GM18519 (cell line): Measurements from ENCODE around the gene ME3.
"Not testable (repeated sequence)": the region's sequence is repeated elsewhere in the genome, so short reads cannot be mapped to it uniquely, and the experiment has no call there.

Experiments
- ATAC-seq: cut with Tn5 transposase; IDR thresholded peaks from one replicate; pipeline ENCODE4 v1.9.1; 2021; ENCODE audit warnings: mild to moderate bottlenecking, moderate library complexity; ENCODE audit not compliant: unreplicated experiment, low FRiP score

The ME3 gene

GRCh38 chr11:86569109-86569508 lies 103.3 kb downstream of the ME3 start:
- no peak for ATAC-seq

DNA sequence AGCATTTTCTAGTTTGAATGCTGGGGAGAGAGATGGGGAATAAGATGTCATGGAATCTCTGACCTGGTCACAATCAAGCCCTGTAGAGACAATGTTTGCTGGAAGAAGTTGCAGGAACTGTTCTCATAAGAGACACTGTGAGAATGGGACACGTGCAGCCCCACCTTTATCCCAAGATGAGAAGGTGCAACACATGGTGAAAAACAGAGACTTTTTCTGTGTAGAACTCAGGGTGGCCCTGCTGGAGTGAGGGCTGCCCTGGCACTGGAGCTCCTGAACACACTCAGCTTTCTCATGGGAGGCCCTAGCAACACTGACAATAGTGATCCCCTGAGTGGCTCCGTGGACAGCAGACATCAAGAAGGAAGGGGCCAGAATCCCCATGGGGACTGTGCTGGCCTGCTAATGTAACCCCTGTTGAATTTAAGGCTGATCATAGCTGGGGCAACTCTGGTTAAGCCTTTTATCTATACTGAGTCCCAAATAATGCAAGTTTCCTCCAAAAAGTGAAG lies 106.6 kb downstream of the ME3 start:
- no peak for ATAC-seq

GRCh38 chr11:86565388-86565787 lies 107.0 kb downstream of the ME3 start:
- no peak for ATAC-seq

GRCh38 chr11:86562842-86563241 lies 109.6 kb downstream of the ME3 start:
- ATAC-seq, result not testable (repeated sequence)

DNA sequence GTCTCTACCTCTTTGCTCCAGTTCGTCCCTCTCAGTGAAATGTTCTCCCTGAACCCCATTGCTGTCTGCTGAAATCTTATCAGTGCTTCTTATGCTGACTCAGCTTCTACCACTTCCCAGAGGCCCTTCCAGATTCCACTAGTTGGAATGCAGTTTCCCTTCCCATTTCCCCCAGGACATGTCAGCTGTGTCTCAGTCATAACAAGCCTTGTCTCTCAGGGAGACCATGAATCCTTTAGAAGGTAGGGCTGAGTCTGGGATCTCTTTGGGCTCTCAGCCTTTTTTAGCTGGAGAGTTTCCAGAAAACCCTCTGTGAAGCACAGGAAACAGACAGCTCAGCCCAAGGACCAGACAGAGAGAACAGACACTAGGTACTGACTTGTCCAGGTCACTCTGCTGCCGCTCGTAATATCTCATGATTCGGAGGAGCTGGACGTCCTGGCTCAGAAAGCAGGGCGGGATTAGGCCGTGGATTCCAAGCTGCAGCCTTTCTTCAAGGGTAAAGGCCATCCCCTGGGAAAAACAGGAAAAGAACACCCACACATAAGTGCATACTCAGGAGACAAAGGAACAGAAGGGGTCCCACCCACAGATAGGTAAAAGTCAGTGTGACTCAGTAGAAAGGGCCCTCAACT lies 113.0 kb downstream of the ME3 start:
- no peak for ATAC-seq

DNA sequence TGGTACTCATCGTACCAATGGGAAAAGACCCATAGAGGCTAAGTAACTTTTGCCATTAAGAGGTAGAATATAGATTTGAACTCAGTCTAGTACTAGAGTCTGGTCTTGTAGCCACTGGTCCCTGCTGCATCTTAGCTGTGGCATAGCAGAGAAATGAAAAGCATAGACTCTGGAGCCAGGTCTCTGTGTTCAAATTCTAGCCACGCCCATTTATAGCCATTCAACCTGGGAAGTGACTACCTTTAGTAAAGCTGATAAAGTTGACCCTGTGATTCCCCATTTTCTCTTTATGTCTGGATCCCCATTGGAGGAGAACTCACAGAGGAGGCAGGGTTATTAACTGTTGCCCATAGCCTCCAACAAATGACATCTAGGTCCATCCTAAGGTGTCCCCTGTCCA lies 113.6 kb downstream of the ME3 start:
- no peak for ATAC-seq

DNA sequence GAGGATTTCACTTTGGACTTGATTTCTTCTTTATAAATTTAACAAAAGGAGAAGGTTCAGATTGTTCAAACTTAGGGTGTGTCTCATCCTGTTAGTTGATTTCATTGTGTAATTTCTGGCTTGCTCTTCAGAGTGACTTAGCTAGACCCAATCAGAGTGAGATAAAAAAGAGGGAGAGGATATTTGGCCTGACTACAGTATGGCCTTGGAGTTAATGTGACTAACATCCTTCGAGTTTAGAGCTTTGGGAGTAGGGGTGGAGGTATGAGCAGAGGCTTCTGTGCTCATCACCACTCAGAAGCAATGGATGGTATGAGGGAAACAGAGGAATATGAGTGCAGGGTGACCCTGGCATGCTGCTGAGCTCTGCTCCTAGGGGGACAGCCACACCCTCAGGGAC lies 114.2 kb downstream of the ME3 start:
- ATAC-seq, result no peak

- no peak for ATAC-seq
These were observed 116.5 kb downstream of the ME3 start for GRCh38 chr11:86555866-86556265.

DNA sequence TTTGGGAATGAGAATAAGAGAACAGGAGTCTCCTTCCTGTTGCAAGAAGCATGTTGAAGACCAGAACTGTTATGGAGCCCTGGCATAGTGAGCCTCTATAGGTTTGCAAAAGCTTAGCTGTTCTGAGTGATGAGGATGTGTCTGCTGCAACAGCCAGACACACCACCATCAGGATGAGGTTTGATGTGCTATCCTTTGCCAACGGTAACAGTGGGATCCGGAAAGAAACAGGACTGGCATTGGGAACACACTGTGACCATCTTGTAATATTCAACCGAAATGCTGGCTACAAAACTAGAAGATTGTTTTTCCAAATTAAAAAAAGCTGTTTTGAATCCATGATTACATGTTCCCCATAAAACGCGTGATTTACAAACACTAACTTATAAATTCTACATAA lies 117.0 kb downstream of the ME3 start:
- ATAC-seq, result no peak

- no peak for ATAC-seq
These were observed 119.2 kb downstream of the ME3 start for GRCh38 chr11:86553265-86553664.

DNA sequence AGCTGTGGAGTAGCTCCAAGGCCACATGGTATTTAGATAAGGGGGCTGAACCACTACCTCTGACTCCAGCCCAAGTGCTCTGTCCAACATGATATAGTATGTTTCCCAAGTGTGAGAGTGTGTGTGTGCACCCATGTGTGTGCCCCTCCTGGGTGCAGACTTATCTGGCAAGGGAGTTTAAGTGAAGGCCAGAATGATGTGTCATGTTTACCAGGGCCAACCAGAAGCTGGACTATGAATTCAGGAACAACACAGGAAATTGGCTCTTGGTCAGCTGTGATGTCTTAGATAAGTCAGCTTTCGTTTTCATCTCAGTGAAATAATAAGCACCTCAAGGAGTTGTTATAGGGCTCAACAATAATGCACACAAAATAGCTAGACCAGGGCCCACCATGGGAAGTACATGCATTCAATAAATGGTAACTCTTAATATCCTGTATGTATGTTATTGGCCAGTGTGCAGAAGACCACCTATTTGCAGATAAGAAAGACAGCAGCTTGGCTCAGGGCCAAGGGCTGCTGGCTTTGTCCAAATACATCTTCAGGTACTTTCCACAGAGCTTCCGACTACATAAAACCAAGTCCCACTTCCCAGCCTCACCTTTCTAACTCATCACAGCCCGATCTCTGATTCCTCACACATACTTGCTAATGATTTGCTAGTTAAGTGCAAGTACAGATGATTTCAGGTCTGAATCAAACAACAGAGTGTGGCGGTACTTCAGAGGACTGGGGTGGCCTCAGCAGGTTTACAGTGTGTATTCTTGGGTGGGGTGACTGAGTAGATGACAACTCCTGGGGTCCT lies 120.9 kb downstream of the ME3 start:
- ATAC-seq, result peak; percentile 65

DNA sequence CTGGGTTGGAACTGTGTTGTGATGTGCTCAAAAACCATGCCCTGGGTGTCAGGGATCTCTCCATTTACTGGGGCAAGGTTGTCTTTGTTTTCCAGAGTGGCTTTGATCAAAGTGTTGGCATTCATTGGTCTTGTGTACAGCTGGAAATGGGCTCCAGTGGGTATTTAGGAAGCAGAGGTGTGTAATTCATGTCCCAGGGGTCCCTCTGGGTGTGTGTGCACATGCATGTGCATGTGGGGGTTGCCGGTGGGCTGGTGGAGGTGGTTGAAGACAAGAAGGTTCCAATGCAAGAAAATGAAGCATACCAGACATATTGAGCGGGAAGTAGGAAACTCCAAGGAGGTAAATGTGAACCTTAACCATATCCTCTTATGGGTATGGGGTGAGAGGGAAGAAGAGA lies 121.7 kb downstream of the ME3 start:
- no peak for ATAC-seq

DNA sequence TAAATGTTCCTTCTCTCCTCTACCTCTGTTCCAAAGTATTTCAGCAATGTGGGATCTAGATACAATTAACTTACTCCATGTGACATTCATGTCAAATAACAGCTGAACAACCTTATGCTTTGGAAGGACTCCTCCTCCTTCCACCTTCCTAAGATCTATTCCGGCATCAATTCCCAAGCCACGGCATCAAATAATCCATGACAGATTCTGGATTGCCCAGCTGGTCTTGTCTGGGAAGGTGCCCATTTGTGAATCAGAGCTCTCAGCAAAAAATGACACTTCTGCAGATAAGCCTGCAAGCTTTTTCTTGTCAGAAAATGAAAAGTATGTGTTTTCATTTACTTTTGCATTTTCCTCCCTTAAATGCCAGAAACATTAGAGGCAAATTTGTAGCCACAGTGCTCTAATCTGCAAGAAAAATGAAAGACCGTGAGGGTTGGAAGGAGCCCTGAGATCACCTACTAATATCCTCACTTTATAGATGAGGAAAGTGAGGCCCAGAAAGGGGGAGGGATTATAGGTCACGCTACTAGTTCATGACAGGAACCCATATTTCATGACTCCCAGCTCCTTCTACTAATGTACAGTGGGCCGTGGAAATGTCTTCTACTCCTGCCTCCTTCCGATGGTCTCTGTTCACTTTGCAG lies 124.0 kb downstream of the ME3 start:
- ATAC-seq, result no peak

GRCh38 chr11:86547727-86548126 lies 124.7 kb downstream of the ME3 start:
- no peak for ATAC-seq

DNA sequence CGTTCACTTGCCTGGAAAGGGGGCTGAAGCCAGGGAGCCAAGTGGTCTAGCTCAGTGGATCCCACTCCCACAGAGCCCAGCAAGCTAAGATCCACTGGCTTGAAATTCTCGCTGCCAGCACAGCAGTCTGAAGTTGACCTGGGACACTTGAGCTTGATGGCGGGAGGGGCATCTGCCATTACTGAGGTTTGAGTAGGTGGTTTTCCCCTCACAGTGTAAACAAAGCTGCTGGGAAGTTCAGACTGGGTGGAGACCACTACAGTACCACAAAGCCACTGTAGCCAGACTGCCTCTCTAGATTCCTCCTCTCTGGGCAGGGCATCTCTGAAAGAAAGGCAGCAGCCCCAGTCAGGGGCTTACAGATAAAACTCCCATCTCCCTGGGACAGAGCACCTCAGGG lies 131.1 kb downstream of the ME3 start:
- not testable (repeated sequence) for ATAC-seq

DNA sequence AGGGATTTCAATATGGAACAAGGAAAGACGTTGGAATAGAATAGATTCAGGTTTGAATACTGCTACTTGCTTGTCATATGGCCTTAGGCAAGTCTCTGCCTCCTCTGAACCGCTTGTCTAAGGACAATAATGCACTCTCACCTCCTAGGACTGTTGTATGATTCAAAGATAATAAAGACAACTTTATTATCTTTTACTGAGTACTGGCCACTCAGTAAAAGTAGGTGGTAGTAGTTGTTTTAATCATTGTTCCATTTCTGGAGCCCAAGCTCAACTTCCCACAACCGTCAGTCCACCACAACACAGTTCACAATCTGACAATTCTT lies 134.2 kb downstream of the ME3 start:
- ATAC-seq, result no peak

DNA sequence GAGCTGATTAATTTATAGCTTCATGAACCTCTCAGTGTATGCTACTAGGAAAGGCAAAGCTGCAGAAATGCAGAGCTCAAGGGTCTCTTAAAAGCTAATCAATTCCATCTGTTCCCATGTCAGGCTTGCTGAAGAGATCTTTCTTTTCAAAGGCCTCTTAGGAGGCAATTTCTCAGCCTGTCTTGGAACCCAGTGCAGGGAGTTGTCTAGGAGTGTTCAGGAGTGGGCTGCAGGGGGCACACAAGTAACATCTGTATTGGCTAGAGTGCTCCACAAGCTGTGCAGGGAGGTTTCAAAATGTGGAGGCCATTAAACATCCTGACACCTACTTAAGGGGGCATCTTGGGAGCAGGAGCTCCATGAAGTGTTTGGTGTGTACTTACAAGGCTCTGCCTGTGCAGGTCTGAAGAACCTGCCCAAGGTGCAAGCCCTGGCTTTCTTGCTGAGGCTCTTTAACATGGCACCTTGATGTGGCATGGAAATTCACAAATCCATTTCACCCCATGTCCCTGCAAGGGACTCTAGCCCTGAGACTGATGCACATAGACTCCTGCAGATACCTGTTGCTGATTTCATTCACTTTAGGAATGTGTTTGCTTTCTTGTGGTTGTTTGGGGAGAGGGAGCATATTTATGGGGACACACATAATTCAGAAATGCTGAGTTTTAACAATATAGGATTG lies 134.7 kb downstream of the ME3 start:
- no peak for ATAC-seq

GRCh38 chr11:86535773-86536172 lies 136.6 kb downstream of the ME3 start:
- no peak for ATAC-seq

DNA sequence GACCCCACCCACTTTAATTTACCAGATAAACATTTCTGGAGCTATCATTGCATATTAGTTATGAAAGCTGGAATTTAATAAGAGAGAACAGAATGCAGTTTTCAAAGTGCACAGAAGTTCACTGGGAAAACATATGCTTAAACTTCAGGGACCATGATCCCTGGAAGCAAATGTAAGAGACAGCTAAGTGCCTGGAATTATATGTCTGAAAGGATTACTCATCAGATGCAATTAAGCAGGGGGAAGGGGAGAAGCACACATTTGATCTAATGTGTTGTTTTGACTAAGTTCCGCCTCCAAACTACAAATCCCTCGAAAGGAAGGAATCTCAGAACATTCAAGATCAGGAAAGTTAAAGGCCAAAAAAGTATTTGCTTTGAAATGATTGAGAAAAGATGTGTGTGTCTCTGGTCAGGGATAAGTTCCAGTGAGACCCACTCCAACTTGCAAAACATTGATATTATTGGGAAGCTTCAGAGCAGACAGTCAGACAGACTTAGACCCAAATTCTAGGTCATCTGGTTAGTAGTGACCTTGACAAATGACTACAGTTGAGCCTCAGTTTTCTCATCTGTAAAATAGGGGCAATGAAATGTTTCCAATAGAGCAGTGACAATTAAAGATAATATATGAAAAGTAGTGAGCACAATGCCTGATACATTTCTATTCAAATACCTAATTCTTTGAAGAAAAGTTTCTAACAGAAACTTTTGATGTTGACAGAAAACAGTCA lies 147.6 kb downstream of the ME3 start:
- no peak for ATAC-seq
